ENCODE measurements around the gene GIGYF2. TPM values are rescaled to one million over a fixed set of nuclear protein-coding genes. Genes with fewer than 3 reads are reported as not detected.

Gene GIGYF2
- polyA plus RNA-seq, 1 donor from 2014 or later, result 52.6 TPM

DNA sequence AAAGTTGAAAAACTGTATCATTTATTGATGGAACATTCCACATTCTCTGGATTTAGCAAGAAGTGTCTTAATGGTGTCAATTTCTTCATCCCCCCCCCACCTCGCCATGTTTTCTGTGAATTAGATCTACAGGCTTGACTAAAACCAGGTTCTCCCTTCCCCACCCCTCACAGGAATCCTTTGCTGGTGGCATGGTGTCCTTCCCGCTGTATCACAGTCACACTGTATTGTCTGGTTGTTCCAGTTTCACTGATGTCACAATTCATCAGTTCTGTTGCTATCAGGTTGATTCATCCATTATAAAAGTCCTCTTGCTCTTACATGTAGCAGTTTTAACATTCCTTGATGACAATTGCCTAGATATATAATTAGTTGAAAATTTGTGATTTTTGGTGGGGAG is 166.9 kb downstream of the GIGYF2 start:
- Histone ChIP-seq H3K4me2 (ENCODE audit: low read length) (no peak overlapping the region), H3K4me3 (ENCODE audit: low read length) (no peak overlapping the region), H3K9ac (ENCODE audit: low read length) (no peak overlapping the region), H4K20me1 (ENCODE audit: insufficient read depth) (no peaks in the 10 kb centered on the region), H3K36me3 (ENCODE audit: insufficient read depth, low read length) (peaks cover 8% of the 10 kb centered on the region), H3K9me2 (ENCODE audit: insufficient read depth, low read length) (no peaks in the 10 kb centered on the region), H3K27ac (ENCODE audit: low read length) (no peak overlapping the region), H3K9me3 (ENCODE audit: low read length) (no peaks in the 10 kb centered on the region), H2AFZ (ENCODE audit: low read depth, low read length) (no peak overlapping the region), H3K79me2 (replicated peaks; ENCODE audit: insufficient read depth, low read length) (no peaks in the 10 kb centered on the region), H3F3A (ENCODE audit: insufficient read depth, low read length, poor library complexity, severe bottlenecking) (no peaks in the 10 kb centered on the region), H3K27me3 (ENCODE audit: insufficient read depth, low read depth, low read length) (no peaks in the 10 kb centered on the region)
- TF ChIP-seq MXI1 (conservative IDR thresholded peaks at IDR 0.05; ENCODE audit: poor library complexity, severe bottlenecking) (no peak), RAD21 (conservative IDR thresholded peaks at IDR 0.05) (no peak), TAF1 (IDR thresholded peaks at IDR 0.05; ENCODE audit: low read depth) (no peak), EP300 (conservative IDR thresholded peaks at IDR 0.05; ENCODE audit: poor library complexity, severe bottlenecking) (no peak), SMC3 (conservative IDR thresholded peaks at IDR 0.05; ENCODE audit: poor library complexity) (no peak), REST (IDR thresholded peaks at IDR 0.05; ENCODE audit: borderline replicate concordance) (no peak), EZH2 (IDR thresholded peaks at IDR 0.05; ENCODE audit: borderline replicate concordance, insufficient read depth, low read length, poor library complexity, severe bottlenecking) (no peak), POLR2AphosphoS5 (IDR thresholded peaks at IDR 0.05) (no peak), CTCF (IDR thresholded peaks at IDR 0.05; ENCODE audit: poor library complexity, severe bottlenecking) (no peak)

- no peak overlapping the region for H2AFZ ChIP-seq (ENCODE audit: low read depth, low read length)
- TF ChIP-seq RAD21 (conservative IDR thresholded peaks at IDR 0.05) (no peak), REST (IDR thresholded peaks at IDR 0.05; ENCODE audit: borderline replicate concordance) (no peak), SMC3 (conservative IDR thresholded peaks at IDR 0.05; ENCODE audit: poor library complexity) (no peak), POLR2AphosphoS5 (IDR thresholded peaks at IDR 0.05) (no peak), EP300 (conservative IDR thresholded peaks at IDR 0.05; ENCODE audit: poor library complexity, severe bottlenecking) (no peak), EZH2 (IDR thresholded peaks at IDR 0.05; ENCODE audit: borderline replicate concordance, insufficient read depth, low read length, poor library complexity, severe bottlenecking) (no peak), CTCF (IDR thresholded peaks at IDR 0.05; ENCODE audit: poor library complexity, severe bottlenecking) (no peak), TAF1 (IDR thresholded peaks at IDR 0.05; ENCODE audit: low read depth) (no peak), MXI1 (conservative IDR thresholded peaks at IDR 0.05; ENCODE audit: poor library complexity, severe bottlenecking) (no peak)
- H3K9ac ChIP-seq (ENCODE audit: low read length), result no peak overlapping the region
- no peak overlapping the region for H3K27ac ChIP-seq (ENCODE audit: low read length)
- no peak overlapping the region for H3K4me3 ChIP-seq (ENCODE audit: low read length)
- H3F3A ChIP-seq (ENCODE audit: insufficient read depth, low read length, poor library complexity, severe bottlenecking), result no peaks in the 10 kb centered on the region
- H3K79me2 ChIP-seq (replicated peaks; ENCODE audit: insufficient read depth, low read length), result no peaks in the 10 kb centered on the region
- no peaks in the 10 kb centered on the region for H3K9me3 ChIP-seq (ENCODE audit: low read length)
- H3K36me3 ChIP-seq (ENCODE audit: insufficient read depth, low read length), result no peaks in the 10 kb centered on the region
- no peak overlapping the region for H3K4me2 ChIP-seq (ENCODE audit: low read length)
- H3K9me2 ChIP-seq (ENCODE audit: insufficient read depth, low read length), result no peaks in the 10 kb centered on the region
- H4K20me1 ChIP-seq (ENCODE audit: insufficient read depth), result no peaks in the 10 kb centered on the region
- H3K27me3 ChIP-seq (ENCODE audit: insufficient read depth, low read depth, low read length), result no peaks in the 10 kb centered on the region
Measured at GRCh38 chr2:232865165-232865564, 168.0 kb downstream of the GIGYF2 start.

Data from neural cell (in vitro differentiated cells).